ENCODE data around the gene PGM1. TPM values are rescaled to one million over a fixed set of nuclear protein-coding genes. Genes with fewer than 3 reads are reported as not detected.

Gene PGM1
- total and polyA plus RNA-seq, 2 of the 13 experiments (the other 11 are each of a cell fraction or from before 2014, with no cell fraction given) = 51.6 to 105 TPM

- TF ChIP-seq ZBTB14 (CRISPR knock-in tag; IDR thresholded peaks at IDR 0.05) (peak; percentile 87), HMG20B (CRISPR knock-in tag; conservative IDR thresholded peaks at IDR 0.05) (peak; percentile 50; the same call in 1 of the 2 replicates), ZFX (CRISPR knock-in tag; IDR thresholded peaks at IDR 0.05; ENCODE audit: low read depth) (peak; percentile 92; the same call in 1 of the 2 replicates), ZNF34 (CRISPR knock-in tag; IDR thresholded peaks at IDR 0.05; ENCODE audit: borderline replicate concordance) (no peak), ZNF724P (CRISPR knock-in tag; IDR thresholded peaks at IDR 0.05; ENCODE audit: borderline replicate concordance) (peak; percentile 12; the same call in 1 of the 2 replicates), ATRX (CRISPR knock-in tag; IDR thresholded peaks at IDR 0.05; ENCODE audit: borderline replicate concordance) (no peak), SOX5 (CRISPR knock-in tag; IDR thresholded peaks at IDR 0.05; ENCODE audit: borderline replicate concordance) (no peak), ZMYM4 (CRISPR knock-in tag; IDR thresholded peaks at IDR 0.05) (peak; percentile 82; the same call in 1 of the 2 replicates), TAF1 (CRISPR knock-in tag; IDR thresholded peaks at IDR 0.05) (peak; percentile 66), TFDP1 (CRISPR knock-in tag; IDR thresholded peaks at IDR 0.05; ENCODE audit: borderline replicate concordance) (peak; percentile 59; the same call in 1 of the 2 replicates), HDAC2 (CRISPR knock-in tag; IDR thresholded peaks at IDR 0.05) (peak; percentile 11; the same call in 1 of the 2 replicates), EP300 (IDR thresholded peaks at IDR 0.05; ENCODE audit: low read depth in 2 of 2, low read length in 2 of 2) (no peak), EP300 (CRISPR knock-in tag; IDR thresholded peaks at IDR 0.05; ENCODE audit: borderline replicate concordance) (peak; percentile 18; the same call in 1 of the 2 replicates), ZBTB2 (CRISPR knock-in tag; IDR thresholded peaks at IDR 0.05; ENCODE audit: low read depth) (peak; percentile 64; the same call in 1 of the 2 replicates), ZNF292 (CRISPR knock-in tag; IDR thresholded peaks at IDR 0.05; ENCODE audit: borderline replicate concordance, low read depth) (peak; percentile 57), MXD4 (CRISPR knock-in tag; IDR thresholded peaks at IDR 0.05) (peak; percentile 82; the same call in 1 of the 2 replicates), TEAD3 (CRISPR knock-in tag; optimal IDR thresholded peaks at IDR 0.05; ENCODE audit: borderline replicate concordance) (no peak), ZNF326 (CRISPR knock-in tag; IDR thresholded peaks at IDR 0.05; ENCODE audit: borderline replicate concordance) (no peak), FIP1L1 (IDR thresholded peaks at IDR 0.05; ENCODE audit: borderline replicate concordance, insufficient read depth, low read depth, low read length) (no peak), RBM39 (IDR thresholded peaks at IDR 0.05; ENCODE audit: low read depth, low read length, poor library complexity, severe bottlenecking) (no peak), ATM (IDR thresholded peaks at IDR 0.05; ENCODE audit: borderline replicate concordance) (no peak), RXRB (CRISPR knock-in tag; IDR thresholded peaks at IDR 0.05; ENCODE audit: borderline replicate concordance) (0 out of 2 replicates have a peak, but pooled peaks have one; percentile 24), KAT7 (CRISPR knock-in tag; IDR thresholded peaks at IDR 0.05; ENCODE audit: borderline replicate concordance) (peak; percentile 89), RFXANK (CRISPR knock-in tag; IDR thresholded peaks at IDR 0.05) (no peak)
- TF ChIP-seq, protein P1, sequence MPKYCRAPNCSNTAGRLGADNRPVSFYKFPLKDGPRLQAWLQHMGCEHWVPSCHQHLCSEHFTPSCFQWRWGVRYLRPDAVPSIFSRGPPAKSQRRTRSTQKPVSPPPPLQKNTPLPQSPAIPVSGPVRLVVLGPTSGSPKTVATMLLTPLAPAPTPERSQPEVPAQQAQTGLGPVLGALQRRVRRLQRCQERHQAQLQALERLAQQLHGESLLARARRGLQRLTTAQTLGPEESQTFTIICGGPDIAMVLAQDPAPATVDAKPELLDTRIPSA (CRISPR knock-in tag; IDR thresholded peaks at IDR 0.05; ENCODE audit: borderline replicate concordance) = peak; percentile 81; the same call in 1 of the 2 replicates
These were observed at the start of gene PGM1 (continued) for GRCh38 chr1:63593303-63593885.

Measured in HepG2 (cell line).